Vagina (tissue), 2 donors: Measurements from ENCODE around the gene ADSS2.

Experiments
- POLR2A ChIP-seq, 2 donors: fragments of 450-650 bp; IDR thresholded peaks; one replicate each; pipeline ENCODE4 v1.6.1; 2017; ENCODE audit warnings: antibody characterized with exemption in 2 of 2, mild to moderate bottlenecking in 2 of 2, moderate library complexity in 2 of 2
- POLR2AphosphoS5 ChIP-seq, 2 donors: sonication (generic); formaldehyde crosslinking; IDR thresholded peaks; one replicate each; pipeline ENCODE4 v1.9.0; 2017; ENCODE audit warnings: antibody characterized with exemption in 2 of 2, mild to moderate bottlenecking in 2 of 2, low read depth in 1 of 2; ENCODE audit not compliant: insufficient read depth in 1 of 2
- TF ChIP-seq, protein P1 (sequence below), 3 experiments: fragments of 450-650 bp in 2 of 3; fragments of 200-600 bp in 1 of 3; sonication (generic) in 1 of 3; IDR thresholded peaks; one replicate each; pipeline ENCODE4 v1.5.1; 2017 to 2019; ENCODE audit warnings: antibody characterized with exemption in 3 of 3, mild to moderate bottlenecking in 2 of 3, moderate library complexity in 2 of 3

DNA sequence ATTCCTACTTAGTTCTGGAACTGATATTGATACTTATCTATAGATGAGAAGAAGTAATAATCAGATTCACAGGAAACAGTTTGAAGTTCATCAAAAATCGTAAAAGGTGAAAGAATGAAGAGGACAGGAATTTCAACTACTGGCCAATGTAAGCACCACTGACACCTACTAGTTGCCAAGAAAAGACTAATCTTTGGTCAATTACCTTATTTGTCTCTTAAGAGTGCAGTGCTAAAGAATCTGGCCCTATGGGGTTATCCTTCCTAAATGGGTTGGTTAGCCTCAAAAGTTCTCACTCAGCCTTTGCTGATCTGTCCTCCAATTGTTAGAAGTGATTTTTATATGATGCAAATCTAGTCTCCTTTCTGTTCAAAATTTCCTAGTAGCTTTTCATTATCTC, 29.5 kb downstream of the ADSS2 start:
- TF ChIP-seq POLR2AphosphoS5 (IDR thresholded peaks at IDR 0.05; ENCODE audit: insufficient read depth in 1 of 2, low read depth in 1 of 2) (no peak), POLR2A (IDR thresholded peaks at IDR 0.05) (no peak)
- TF ChIP-seq, protein P1, sequence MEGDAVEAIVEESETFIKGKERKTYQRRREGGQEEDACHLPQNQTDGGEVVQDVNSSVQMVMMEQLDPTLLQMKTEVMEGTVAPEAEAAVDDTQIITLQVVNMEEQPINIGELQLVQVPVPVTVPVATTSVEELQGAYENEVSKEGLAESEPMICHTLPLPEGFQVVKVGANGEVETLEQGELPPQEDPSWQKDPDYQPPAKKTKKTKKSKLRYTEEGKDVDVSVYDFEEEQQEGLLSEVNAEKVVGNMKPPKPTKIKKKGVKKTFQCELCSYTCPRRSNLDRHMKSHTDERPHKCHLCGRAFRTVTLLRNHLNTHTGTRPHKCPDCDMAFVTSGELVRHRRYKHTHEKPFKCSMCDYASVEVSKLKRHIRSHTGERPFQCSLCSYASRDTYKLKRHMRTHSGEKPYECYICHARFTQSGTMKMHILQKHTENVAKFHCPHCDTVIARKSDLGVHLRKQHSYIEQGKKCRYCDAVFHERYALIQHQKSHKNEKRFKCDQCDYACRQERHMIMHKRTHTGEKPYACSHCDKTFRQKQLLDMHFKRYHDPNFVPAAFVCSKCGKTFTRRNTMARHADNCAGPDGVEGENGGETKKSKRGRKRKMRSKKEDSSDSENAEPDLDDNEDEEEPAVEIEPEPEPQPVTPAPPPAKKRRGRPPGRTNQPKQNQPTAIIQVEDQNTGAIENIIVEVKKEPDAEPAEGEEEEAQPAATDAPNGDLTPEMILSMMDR (IDR thresholded peaks at IDR 0.05): no peak
